Panc1 (cell line): ENCODE results near the gene CLNK. TPM values are rescaled to one million over a fixed set of nuclear protein-coding genes. Genes with fewer than 3 reads are reported as not detected.

ENCODE experiments used
- ATAC-seq: fragments of 200-7000 bp; cut with Tn5 transposase; 2 replicates; pipeline ENCODE4 v1.9.1; 2020; ENCODE audit warnings: mild to moderate bottlenecking, moderate library complexity
- BruUV-seq: library from RNA; stranded (reverse); fragments of 400-500 nt; replicated peaks from 2 replicates; lab custom pipeline; 2021; lab: Mats Ljungman, UMichigan
- CTCF ChIA-PET: fragments of 300-600 bp; sonication (Branson Sonifier 250); formaldehyde crosslinking; loops from one replicate; lab custom pipeline; 2022; ENCODE audit warnings: antibody characterized with exemption; lab: Charles Lee
- POLR2A ChIA-PET: fragments of 300-600 bp; sonication (Branson Sonifier 250); formaldehyde crosslinking; loops from one replicate; lab custom pipeline; 2022; ENCODE audit warnings: antibody characterized with exemption; lab: Charles Lee
- DNase-seq: peaks from one replicate; pipeline ENCODE4 v3.0.0-alpha.2; 2010; ENCODE audit warnings: low read depth, low spot score
- H3K27ac ChIP-seq: 2 replicates; pipeline ENCODE4 v1.5.1; 2011; ENCODE audit warnings: mild to moderate bottlenecking, low read length, inconsistent platforms
- H3K27me3 ChIP-seq: fragments of 200-500 bp; sonication (Bioruptor generic); 2 replicates; pipeline ENCODE4 v1.6.0; 2014; ENCODE audit warnings: low read length, inconsistent platforms; ENCODE audit not compliant: control insufficient read depth, insufficient read depth
- H3K36me3 ChIP-seq: fragments of 200-500 bp; sonication (Bioruptor generic); 2 replicates; pipeline ENCODE4 v1.5.1; 2014; ENCODE audit warnings: inconsistent platforms, mild to moderate bottlenecking, low read length, moderate library complexity; ENCODE audit not compliant: control insufficient read depth, insufficient read depth
- H3K4me1 ChIP-seq: 2 replicates; pipeline ENCODE4 v1.5.1; 2011; ENCODE audit warnings: inconsistent platforms, mild to moderate bottlenecking, low read length, moderate library complexity; ENCODE audit not compliant: control insufficient read depth, insufficient read depth
- H3K4me3 ChIP-seq, 2 experiments: 2 replicates each; pipeline ENCODE4 v1.5.1; 2011 to 2012; ENCODE audit warnings: low read depth in 2 of 2, low read length in 2 of 2, mild to moderate bottlenecking in 2 of 2, inconsistent platforms in 1 of 2, moderate library complexity in 1 of 2
- H3K9me3 ChIP-seq: fragments of 200-500 bp; sonication (Bioruptor generic); 2 replicates; pipeline ENCODE4 v1.5.1; 2014; ENCODE audit warnings: low read depth, mild to moderate bottlenecking, inconsistent platforms, low read length, moderate library complexity; ENCODE audit not compliant: control insufficient read depth, insufficient read depth
- POLR2AphosphoS5 ChIP-seq: IDR thresholded peaks from 2 replicates; pipeline ENCODE4 v1.6.1; 2012; ENCODE audit warnings: mild to moderate bottlenecking, low read depth, low read length, moderate library complexity
- SIN3A ChIP-seq: IDR thresholded peaks from 2 replicates; pipeline ENCODE4 v1.6.1; 2012; ENCODE audit warnings: low read depth, mild to moderate bottlenecking, low read length, moderate library complexity, borderline replicate concordance; ENCODE audit not compliant: insufficient read depth
- TCF7L2 ChIP-seq: IDR thresholded peaks from 2 replicates; pipeline ENCODE4 v1.6.1; 2011; ENCODE audit warnings: mild to moderate bottlenecking, low read depth, low read length, inconsistent platforms
- in situ Hi-C: cut with HindIII; loops from 2 replicates; pipeline ENCODE4 v1.10.0; 2016; ENCODE audit warnings: low sequenced_read_pairs, low pct_unique_long_range_greater_than_20kb
- intact Hi-C: fragments of 100-400 bp; cut with micrococcal nuclease; formaldehyde crosslinking; loops from one replicate; pipeline ENCODE4 v1.10.0; 2022; ENCODE audit not compliant: unreplicated experiment
- total RNA-seq: library from RNA; stranded (reverse); gene quantifications from one replicate; pipeline ENCODE4 v1.2.1, GENCODE V29; 2021; ENCODE audit not compliant: unreplicated experiment
- TF ChIP-seq, protein P1 (sequence below), 2 experiments: IDR thresholded peaks; 2 replicates each; pipeline ENCODE4 v1.6.1; 2011 to 2012; ENCODE audit warnings: low read depth in 2 of 2, control low read depth in 1 of 2, low read length in 1 of 2, mild to moderate bottlenecking in 1 of 2, moderate library complexity in 1 of 2; ENCODE audit not compliant: insufficient read depth in 1 of 2
- TF ChIP-seq, protein P2 (sequence below): fragments of 450-650 bp; IDR thresholded peaks from 2 replicates; pipeline ENCODE4 v1.5.1; 2017; ENCODE audit warnings: mild to moderate bottlenecking

The CLNK gene
- total RNA-seq, 1 experiment from 2014 or later, result not detected

DNA sequence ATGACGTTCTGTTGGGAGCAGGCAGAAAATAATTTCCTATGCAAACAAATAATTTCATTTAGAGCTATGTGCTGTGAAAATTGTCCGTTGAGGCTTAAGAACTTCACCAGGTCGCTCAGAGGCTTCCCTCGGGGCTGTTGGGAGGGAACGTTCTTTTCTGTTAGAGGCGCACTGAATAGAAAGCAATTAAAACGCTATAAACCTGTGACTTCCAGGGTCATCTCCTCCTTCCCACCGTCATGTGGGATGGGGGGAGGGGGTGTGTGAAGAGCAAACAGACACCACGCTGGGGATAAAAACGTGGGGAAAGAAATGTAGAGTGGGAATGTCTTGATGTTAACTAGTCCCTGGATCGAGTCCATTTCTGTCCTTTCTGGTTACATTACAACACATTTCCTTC lies 192.1 kb downstream of the CLNK start:
- H3K27ac ChIP-seq, result no peak overlapping the region
- in situ Hi-C loops, result no loop called here
- no peaks in the 10 kb centered on the region for H3K36me3 ChIP-seq
- no peak for ATAC-seq
- TF ChIP-seq, protein P1, sequence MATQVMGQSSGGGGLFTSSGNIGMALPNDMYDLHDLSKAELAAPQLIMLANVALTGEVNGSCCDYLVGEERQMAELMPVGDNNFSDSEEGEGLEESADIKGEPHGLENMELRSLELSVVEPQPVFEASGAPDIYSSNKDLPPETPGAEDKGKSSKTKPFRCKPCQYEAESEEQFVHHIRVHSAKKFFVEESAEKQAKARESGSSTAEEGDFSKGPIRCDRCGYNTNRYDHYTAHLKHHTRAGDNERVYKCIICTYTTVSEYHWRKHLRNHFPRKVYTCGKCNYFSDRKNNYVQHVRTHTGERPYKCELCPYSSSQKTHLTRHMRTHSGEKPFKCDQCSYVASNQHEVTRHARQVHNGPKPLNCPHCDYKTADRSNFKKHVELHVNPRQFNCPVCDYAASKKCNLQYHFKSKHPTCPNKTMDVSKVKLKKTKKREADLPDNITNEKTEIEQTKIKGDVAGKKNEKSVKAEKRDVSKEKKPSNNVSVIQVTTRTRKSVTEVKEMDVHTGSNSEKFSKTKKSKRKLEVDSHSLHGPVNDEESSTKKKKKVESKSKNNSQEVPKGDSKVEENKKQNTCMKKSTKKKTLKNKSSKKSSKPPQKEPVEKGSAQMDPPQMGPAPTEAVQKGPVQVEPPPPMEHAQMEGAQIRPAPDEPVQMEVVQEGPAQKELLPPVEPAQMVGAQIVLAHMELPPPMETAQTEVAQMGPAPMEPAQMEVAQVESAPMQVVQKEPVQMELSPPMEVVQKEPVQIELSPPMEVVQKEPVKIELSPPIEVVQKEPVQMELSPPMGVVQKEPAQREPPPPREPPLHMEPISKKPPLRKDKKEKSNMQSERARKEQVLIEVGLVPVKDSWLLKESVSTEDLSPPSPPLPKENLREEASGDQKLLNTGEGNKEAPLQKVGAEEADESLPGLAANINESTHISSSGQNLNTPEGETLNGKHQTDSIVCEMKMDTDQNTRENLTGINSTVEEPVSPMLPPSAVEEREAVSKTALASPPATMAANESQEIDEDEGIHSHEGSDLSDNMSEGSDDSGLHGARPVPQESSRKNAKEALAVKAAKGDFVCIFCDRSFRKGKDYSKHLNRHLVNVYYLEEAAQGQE (IDR thresholded peaks at IDR 0.05; ENCODE audit: insufficient read depth in 1 of 2, low read depth in 2 of 2, low read length in 1 of 2), result no peak
- TF ChIP-seq, protein P2, sequence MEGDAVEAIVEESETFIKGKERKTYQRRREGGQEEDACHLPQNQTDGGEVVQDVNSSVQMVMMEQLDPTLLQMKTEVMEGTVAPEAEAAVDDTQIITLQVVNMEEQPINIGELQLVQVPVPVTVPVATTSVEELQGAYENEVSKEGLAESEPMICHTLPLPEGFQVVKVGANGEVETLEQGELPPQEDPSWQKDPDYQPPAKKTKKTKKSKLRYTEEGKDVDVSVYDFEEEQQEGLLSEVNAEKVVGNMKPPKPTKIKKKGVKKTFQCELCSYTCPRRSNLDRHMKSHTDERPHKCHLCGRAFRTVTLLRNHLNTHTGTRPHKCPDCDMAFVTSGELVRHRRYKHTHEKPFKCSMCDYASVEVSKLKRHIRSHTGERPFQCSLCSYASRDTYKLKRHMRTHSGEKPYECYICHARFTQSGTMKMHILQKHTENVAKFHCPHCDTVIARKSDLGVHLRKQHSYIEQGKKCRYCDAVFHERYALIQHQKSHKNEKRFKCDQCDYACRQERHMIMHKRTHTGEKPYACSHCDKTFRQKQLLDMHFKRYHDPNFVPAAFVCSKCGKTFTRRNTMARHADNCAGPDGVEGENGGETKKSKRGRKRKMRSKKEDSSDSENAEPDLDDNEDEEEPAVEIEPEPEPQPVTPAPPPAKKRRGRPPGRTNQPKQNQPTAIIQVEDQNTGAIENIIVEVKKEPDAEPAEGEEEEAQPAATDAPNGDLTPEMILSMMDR, result no peak
- no peak for TF ChIP-seq POLR2AphosphoS5
- intact Hi-C loops, result no loop called here
- H3K4me1 ChIP-seq, result no peaks in the 10 kb centered on the region
- BruUV-seq, result no TSS peak
- H3K9me3 ChIP-seq, result no peaks in the 10 kb centered on the region
- no peak overlapping the region for H3K4me3 ChIP-seq
- H3K27me3 ChIP-seq, result no peaks in the 10 kb centered on the region
- ChIA-PET CTCF (no interaction called here), POLR2A (no interaction called here)
- no peak for DNase-seq

DNA sequence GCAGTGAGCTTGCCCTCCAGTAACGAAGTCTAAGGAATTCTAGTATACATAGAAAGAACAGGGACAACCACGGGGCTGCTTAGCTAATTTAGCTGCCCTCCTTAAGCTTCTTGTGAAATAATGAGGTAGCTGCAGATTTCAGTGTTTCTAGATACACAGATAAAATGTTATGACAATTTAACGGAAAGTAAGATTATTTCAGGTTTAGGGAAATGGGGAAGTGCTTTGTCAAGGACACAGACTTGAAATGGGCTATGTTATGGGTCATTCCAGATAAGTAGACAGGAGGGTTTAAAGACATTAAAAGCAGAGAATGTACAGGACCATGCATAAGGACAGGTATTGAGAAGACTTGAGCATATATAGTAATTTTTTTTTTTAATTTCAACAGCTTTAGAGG lies 193.2 kb downstream of the CLNK start:
- H3K9me3 ChIP-seq, result no peaks in the 10 kb centered on the region
- intact Hi-C loops, result no loop called here
- no peaks in the 10 kb centered on the region for H3K36me3 ChIP-seq
- BruUV-seq, result no TSS peak
- no peaks in the 10 kb centered on the region for H3K27me3 ChIP-seq
- in situ Hi-C loops, result no loop called here
- H3K4me1 ChIP-seq, result no peaks in the 10 kb centered on the region
- ChIA-PET POLR2A (no interaction called here), CTCF (no interaction called here)
- H3K4me3 ChIP-seq, result no peak overlapping the region
- ATAC-seq (no peak), DNase-seq (no peak)
- H3K27ac ChIP-seq, result no peak overlapping the region
- no peak for TF ChIP-seq SIN3A
- TF ChIP-seq TCF7L2, result no peak
- TF ChIP-seq, protein P1 (IDR thresholded peaks at IDR 0.05; ENCODE audit: insufficient read depth in 1 of 2, low read depth in 2 of 2, low read length in 1 of 2), result no peak
- TF ChIP-seq, protein P2, result no peak
- TF ChIP-seq POLR2AphosphoS5, result no peak
